Naive thymus-derived CD4-positive, alpha-beta T cell (primary cell): ENCODE measurements around the gene C1QA. TPM values are rescaled to one million over a fixed set of nuclear protein-coding genes. Genes with fewer than 3 reads are reported as not detected.

Experiments
- ATAC-seq: fragments of 150-1000 bp; cut with Tn5 transposase; 2 replicates; pipeline ENCODE4 v1.10.0; 2021; ENCODE audit warnings: mild to moderate bottlenecking, moderate library complexity
- CTCF ChIA-PET: fragments of 350-600 bp; sonication (Branson Sonifier 250); formaldehyde crosslinking; loops from one replicate; lab custom pipeline; 2021; ENCODE audit warnings: antibody characterized with exemption; lab: Charles Lee
- POLR2A ChIA-PET: fragments of 350-600 bp; sonication (Branson Sonifier 250); formaldehyde crosslinking; loops from one replicate; lab custom pipeline; 2021; ENCODE audit warnings: antibody characterized with exemption, inconsistent platforms; lab: Charles Lee
- DNase-seq, 9 donors: peaks; one replicate each; pipeline versions ENCODE4 v3.0.0 to v3.0.0-alpha.2; 2020 to 2022; ENCODE audit warnings: mixed read lengths in 1 of 9
- H3K27ac ChIP-seq: one replicate; pipeline ENCODE4 v1.7.0; 2013; ENCODE audit warnings: mild to moderate bottlenecking, low read depth, low read length, moderate library complexity
- H3K27me3 ChIP-seq, 2 donors: one replicate each; pipeline ENCODE4 v1.7.0; 2013; ENCODE audit warnings: low read length in 2 of 2, mild to moderate bottlenecking in 2 of 2, moderate library complexity in 2 of 2; ENCODE audit not compliant: control insufficient read depth in 2 of 2, insufficient read depth in 2 of 2
- H3K36me3 ChIP-seq, 3 experiments: 1 replicate in 2 of 3; 2 replicates in 1 of 3; pipeline ENCODE4 v1.7.0; 2013; ENCODE audit warnings: low read length in 3 of 3, mild to moderate bottlenecking in 3 of 3, moderate library complexity in 1 of 3; ENCODE audit not compliant: insufficient read depth in 3 of 3, control insufficient read depth in 2 of 3
- H3K4me1 ChIP-seq, 2 donors: one replicate each; pipeline ENCODE4 v1.7.0; 2013; ENCODE audit warnings: low read length in 2 of 2, mild to moderate bottlenecking in 2 of 2, moderate library complexity in 1 of 2; ENCODE audit not compliant: control insufficient read depth in 2 of 2, insufficient read depth in 2 of 2
- H3K4me3 ChIP-seq: 2 replicates; pipeline ENCODE4 v1.7.0; 2013; ENCODE audit warnings: mild to moderate bottlenecking, low read length
- H3K9me3 ChIP-seq, 3 experiments: 1 replicate in 2 of 3; 2 replicates in 1 of 3; pipeline ENCODE4 v1.7.0; 2013; ENCODE audit warnings: low read length in 3 of 3; ENCODE audit not compliant: control insufficient read depth in 2 of 3
- H3K27ac Mint-ChIP-seq, 9 donors: one replicate each; pipeline ENCODE4 v1.8.0; 2020 to 2022; ENCODE audit warnings: mixed read lengths in 9 of 9, mild to moderate bottlenecking in 8 of 9, moderate library complexity in 5 of 9, inconsistent platforms in 2 of 9
- H3K27me3 Mint-ChIP-seq, 5 donors: one replicate each; pipeline ENCODE4 v1.8.0; 2021 to 2022; ENCODE audit warnings: mixed read lengths in 5 of 5, mild to moderate bottlenecking in 1 of 5
- H3K36me3 Mint-ChIP-seq, 5 donors: one replicate each; pipeline ENCODE4 v1.8.0; 2020 to 2022; ENCODE audit warnings: mixed read lengths in 5 of 5, mild to moderate bottlenecking in 3 of 5, inconsistent platforms in 1 of 5
- H3K4me1 Mint-ChIP-seq, 7 donors: one replicate each; pipeline ENCODE4 v1.8.0; 2020 to 2022; ENCODE audit warnings: mixed read lengths in 7 of 7, mild to moderate bottlenecking in 3 of 7, inconsistent platforms in 1 of 7
- H3K4me3 Mint-ChIP-seq, 10 donors: one replicate each; pipeline ENCODE4 v1.8.0; 2020 to 2022; ENCODE audit warnings: mild to moderate bottlenecking in 10 of 10, mixed read lengths in 10 of 10, moderate library complexity in 6 of 10, inconsistent platforms in 2 of 10
- H3K9me3 Mint-ChIP-seq, 11 donors: one replicate each; pipeline ENCODE4 v1.8.0; 2020 to 2022; ENCODE audit warnings: mixed read lengths in 11 of 11, mild to moderate bottlenecking in 4 of 11, inconsistent platforms in 1 of 11, moderate library complexity in 1 of 11
- intact Hi-C, 2 donors: fragments of 100-400 bp; cut with micrococcal nuclease; formaldehyde crosslinking; loops; one replicate each; pipeline ENCODE4 v1.15.1; 2023
- polyA plus RNA-seq, 2 donors: library from polyadenylated mRNA; unstranded; fragments of 300-500 nt; fragmentation: Illumina TruSeq; gene quantifications; one replicate each; pipeline ENCODE4 v1.2.3, GENCODE V29; 2021
- total RNA-seq, 6 experiments: library from RNA in 5 of 6; stranded (reverse) in 5 of 6; gene quantifications; 1 replicate in 5 of 6; 2 replicates in 1 of 6; pipeline ENCODE4 v1.2.3 and lab custom pipeline; 2021 to 2026

Gene C1QA
- total and polyA plus RNA-seq, 7 experiments from 2014 or later, result 0.34 to 3.5 (median 2.8) TPM; not detected in 3

- DNase-seq, result no peak
- ChIA-PET POLR2A (no interaction called here), CTCF (interaction anchor here (0.6 kb wide), 1 partner anchor 1296 kb away, joined by 3 read pairs; no protein-coding TSS in a partner anchor)
Measured at GRCh38 chr1:22626237-22627157, 9.9 kb upstream of the C1QA start.

GRCh38 chr1:22627331-22627730 lies 9.1 kb upstream of the C1QA start:
- ATAC-seq, result no peak
- H3K36me3 ChIP-seq, result no peaks in the 10 kb centered on the region
- Mint-ChIP-seq H3K4me3 (no peak overlapping the region), H3K27ac (no peak overlapping the region), H3K4me1 (no peaks in the 10 kb centered on the region), H3K36me3 (no peaks in the 10 kb centered on the region), H3K9me3 (no peaks in the 10 kb centered on the region), H3K27me3 (peaks cover 32 to 72% (median 55%) of the 10 kb centered on the region in 5 donors)
- no peak overlapping the region for H3K4me3 ChIP-seq
- no peak overlapping the region for H3K27ac ChIP-seq
- H3K27me3 ChIP-seq, result peaks cover 0 to 2% of the 10 kb centered on the region in 2 donors
- H3K9me3 ChIP-seq, result no peaks in the 10 kb centered on the region
- ChIA-PET CTCF (no interaction called here), POLR2A (no interaction called here)
- intact Hi-C loops, result no loop called here
- no peaks in the 10 kb centered on the region for H3K4me1 ChIP-seq
- no peak for DNase-seq

More at GRCh38 chr1:22626237-22627157, 9.9 kb upstream of the C1QA start:
- no peaks in the 10 kb centered on the region for H3K36me3 Mint-ChIP-seq
- no peak overlapping the region for H3K27ac ChIP-seq
- H3K9me3 ChIP-seq, result no peaks in the 10 kb centered on the region
- no peak overlapping the region for H3K4me3 ChIP-seq
- peaks cover 27 to 69% (median 49%) of the 10 kb centered on the region in 5 donors for H3K27me3 Mint-ChIP-seq
- H3K4me1 Mint-ChIP-seq, result no peaks in the 10 kb centered on the region
- ATAC-seq, result no peak
- no peaks in the 10 kb centered on the region for H3K9me3 Mint-ChIP-seq
- intact Hi-C loops, result no loop called here
- no peaks in the 10 kb centered on the region for H3K4me1 ChIP-seq
- peaks cover 0 to 2% of the 10 kb centered on the region in 2 donors for H3K27me3 ChIP-seq
- H3K4me3 Mint-ChIP-seq, result no peak overlapping the region
- H3K27ac Mint-ChIP-seq, result no peak overlapping the region
- H3K36me3 ChIP-seq, result no peaks in the 10 kb centered on the region

- Histone ChIP-seq H3K4me3 (no peak overlapping the region), H3K36me3 (no peaks in the 10 kb centered on the region), H3K9me3 (no peaks in the 10 kb centered on the region), H3K4me1 (no peaks in the 10 kb centered on the region), H3K27ac (no peak overlapping the region), H3K27me3 (peaks cover 0 to under 1% of the 10 kb centered on the region in 2 donors)
- intact Hi-C loops, result no loop called here
- peaks cover 34 to 76% (median 55%) of the 10 kb centered on the region in 5 donors for H3K27me3 Mint-ChIP-seq
- ChIA-PET POLR2A (no interaction called here), CTCF (no interaction called here)
- no peaks in the 10 kb centered on the region for H3K36me3 Mint-ChIP-seq
- H3K27ac Mint-ChIP-seq, result no peak overlapping the region
- no peaks in the 10 kb centered on the region for H3K9me3 Mint-ChIP-seq
- no peak for DNase-seq
- peaks cover 0 to 2% (median 0%) of the 10 kb centered on the region in 7 donors for H3K4me1 Mint-ChIP-seq
- no peak overlapping the region for H3K4me3 Mint-ChIP-seq
- ATAC-seq, result no peak
Measured at GRCh38 chr1:22628698-22629444, 7.6 kb upstream of the C1QA start.

GRCh38 chr1:22629886-22630285 lies 6.5 kb upstream of the C1QA start:
- ChIA-PET POLR2A (no interaction called here), CTCF (no interaction called here)
- H3K9me3 Mint-ChIP-seq, result no peaks in the 10 kb centered on the region
- H3K4me3 ChIP-seq, result no peak overlapping the region
- H3K27ac Mint-ChIP-seq, result no peak overlapping the region
- H3K4me1 Mint-ChIP-seq, result peaks cover 0 to 2% (median 0%) of the 10 kb centered on the region in 7 donors
- no peaks in the 10 kb centered on the region for H3K9me3 ChIP-seq
- H3K27me3 ChIP-seq, result no peaks in the 10 kb centered on the region
- no peak overlapping the region for H3K27ac ChIP-seq
- H3K36me3 Mint-ChIP-seq, result no peaks in the 10 kb centered on the region
- H3K27me3 Mint-ChIP-seq, result peaks cover 32 to 69% (median 46%) of the 10 kb centered on the region in 5 donors
- no peaks in the 10 kb centered on the region for H3K4me1 ChIP-seq
- DNase-seq (no peak), ATAC-seq (no peak)
- no peak overlapping the region for H3K4me3 Mint-ChIP-seq
- H3K36me3 ChIP-seq, result no peaks in the 10 kb centered on the region
- intact Hi-C loops, result no loop called here

GRCh38 chr1:22633697-22634463 lies 2.5 kb upstream of the C1QA start:
- H3K4me3 Mint-ChIP-seq, result no peak overlapping the region
- H3K4me1 Mint-ChIP-seq, result peaks cover 0 to 8% (median 0%) of the 10 kb centered on the region in 7 donors
- Histone ChIP-seq H3K4me3 (no peak overlapping the region), H3K36me3 (no peaks in the 10 kb centered on the region), H3K27ac (no peak overlapping the region), H3K4me1 (no peaks in the 10 kb centered on the region), H3K27me3 (no peaks in the 10 kb centered on the region), H3K9me3 (no peaks in the 10 kb centered on the region)
- ChIA-PET POLR2A (no interaction called here), CTCF (no interaction called here)
- ATAC-seq (peak; percentile 22), DNase-seq (no peak)
- no peaks in the 10 kb centered on the region for H3K36me3 Mint-ChIP-seq
- no peak overlapping the region for H3K27ac Mint-ChIP-seq
- no peaks in the 10 kb centered on the region for H3K9me3 Mint-ChIP-seq
- intact Hi-C loops, result no loop called here
- peaks cover 24 to 46% (median 34%) of the 10 kb centered on the region in 5 donors for H3K27me3 Mint-ChIP-seq

GRCh38 chr1:22635436-22635835 lies 992 bp upstream of the C1QA start:
- H3K27me3 ChIP-seq, result no peaks in the 10 kb centered on the region
- no peaks in the 10 kb centered on the region for H3K36me3 Mint-ChIP-seq
- no peaks in the 10 kb centered on the region for H3K9me3 Mint-ChIP-seq
- no peaks in the 10 kb centered on the region for H3K9me3 ChIP-seq
- H3K4me3 Mint-ChIP-seq, result no peak overlapping the region
- H3K4me3 ChIP-seq, result no peak overlapping the region
- H3K36me3 ChIP-seq, result no peaks in the 10 kb centered on the region
- H3K27me3 Mint-ChIP-seq, result peaks cover 11 to 43% (median 26%) of the 10 kb centered on the region in 5 donors
- DNase-seq (no peak), ATAC-seq (no peak)
- H3K4me1 ChIP-seq, result no peaks in the 10 kb centered on the region
- no peak overlapping the region for H3K27ac ChIP-seq
- POLR2A ChIA-PET, result no interaction called here
- intact Hi-C loops, result no loop called here
- H3K27ac Mint-ChIP-seq, result no peak overlapping the region
- CTCF ChIA-PET, result no interaction called here
- H3K4me1 Mint-ChIP-seq, result peaks cover 0 to 8% (median 0%) of the 10 kb centered on the region in 7 donors
